GM19193 (cell line): ENCODE results near the gene EXOC1.

Experiments used
- POLR2A ChIP-seq: IDR thresholded peaks from 4 replicates; pipeline ENCODE4 v1.6.1; 2011; ENCODE audit not compliant: insufficient read depth, insufficient read length; ENCODE audit errors: extremely low read depth

EXOC1 gene

DNA sequence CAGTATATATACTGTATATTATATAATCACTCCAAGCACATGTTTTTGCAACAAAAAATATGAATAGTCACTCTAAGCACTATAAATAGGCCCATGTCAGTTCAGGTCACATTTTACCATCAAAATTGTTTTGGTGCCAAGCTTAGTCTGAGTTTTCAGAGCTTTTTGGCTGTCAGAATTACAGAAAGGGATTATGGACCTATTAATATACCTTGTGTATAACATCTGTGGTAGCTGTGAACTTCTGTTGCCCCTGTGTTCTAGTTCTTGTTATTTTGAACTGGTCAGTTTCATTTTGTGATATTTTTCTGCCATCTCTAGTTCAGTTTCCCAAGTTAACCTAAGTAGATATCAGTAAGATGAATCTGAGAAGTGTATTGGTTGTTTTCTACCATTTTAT is 22.9 kb downstream of the EXOC1 start:
- TF ChIP-seq POLR2A, result no peak

DNA sequence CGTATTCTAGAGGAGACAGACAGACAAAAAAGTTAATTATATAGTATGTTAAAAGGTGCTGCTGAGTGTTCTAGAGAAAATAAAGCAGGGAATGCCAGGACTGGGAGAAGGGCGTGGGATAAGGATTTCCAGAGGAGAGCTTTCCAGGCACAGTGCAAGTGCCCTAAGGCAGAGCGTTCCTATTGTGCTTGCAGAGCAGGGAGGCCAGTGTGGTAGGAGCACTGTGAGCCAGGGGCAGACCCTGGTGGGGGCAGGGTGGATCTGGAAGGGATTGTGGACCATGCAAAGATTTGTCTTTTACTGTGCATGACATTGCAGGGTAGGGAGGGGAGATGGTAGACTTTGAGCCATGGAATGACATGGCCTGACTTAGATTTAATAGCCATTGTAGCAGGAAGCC is 25.8 kb downstream of the EXOC1 start:
- no peak for TF ChIP-seq POLR2A

DNA sequence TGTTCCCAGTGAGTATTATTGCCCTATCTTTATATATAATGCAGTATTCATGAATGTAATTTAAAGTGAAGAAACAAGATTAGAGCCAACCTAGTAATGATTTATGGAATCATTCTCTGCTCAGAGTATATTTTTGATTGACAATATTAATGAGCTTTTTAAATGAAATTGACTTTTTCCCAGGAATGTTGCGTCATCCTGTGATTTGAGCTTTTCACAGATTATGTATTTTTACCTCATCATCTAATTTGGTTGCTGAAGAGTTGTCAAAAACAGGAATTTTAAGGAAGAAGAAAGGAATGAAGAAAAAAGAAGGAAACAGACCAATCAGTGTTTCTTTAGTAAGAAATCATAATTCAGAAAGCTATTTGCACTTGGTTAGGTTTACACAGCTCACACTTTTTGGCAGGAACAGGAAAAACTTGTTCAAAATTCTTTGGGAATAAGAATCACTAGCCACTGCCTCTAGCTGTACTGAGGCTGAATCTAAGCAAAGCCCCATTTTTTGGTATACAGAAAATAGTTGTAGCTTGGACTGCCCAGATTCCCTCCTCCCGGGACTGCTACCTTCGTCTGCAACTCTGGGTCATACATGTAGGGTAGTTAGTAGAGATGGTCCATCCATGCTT is 27.3 kb downstream of the EXOC1 start:
- TF ChIP-seq POLR2A, result no peak

DNA sequence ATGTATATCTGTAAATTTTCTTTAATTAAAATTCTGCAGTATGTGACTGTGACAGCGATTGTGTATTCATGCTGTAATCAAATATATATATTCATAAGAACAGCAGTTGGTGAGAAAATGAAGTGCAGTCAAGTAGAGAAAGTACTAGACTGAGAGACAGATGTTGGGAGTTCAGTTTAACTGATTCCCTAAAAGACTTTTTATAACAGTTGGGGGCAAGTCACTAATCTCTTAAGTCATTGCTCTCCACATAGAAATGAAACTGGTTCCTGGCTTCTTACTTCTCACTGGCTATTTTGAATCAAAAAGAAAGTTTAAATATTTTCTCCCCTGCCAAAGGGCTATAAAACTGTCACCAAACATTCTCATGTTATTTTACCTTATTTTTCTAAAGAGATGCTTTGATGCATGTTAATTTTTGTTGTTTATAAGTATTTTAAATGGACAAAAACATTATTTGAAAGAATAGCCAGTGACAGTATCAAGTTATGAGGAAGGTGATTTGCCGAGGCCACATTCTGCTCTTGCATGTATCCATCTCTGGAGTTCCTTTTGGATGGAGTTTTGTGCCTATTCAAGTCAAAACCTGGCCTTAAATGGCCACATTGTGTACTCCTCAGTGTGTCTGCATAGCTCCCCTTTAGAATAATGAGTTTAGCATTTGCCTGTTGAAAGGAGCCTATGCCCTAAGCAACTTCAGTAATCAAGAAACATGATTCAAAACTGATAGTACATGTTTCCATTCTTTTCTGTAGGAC is 30.8 kb downstream of the EXOC1 start:
- no peak for TF ChIP-seq POLR2A

DNA sequence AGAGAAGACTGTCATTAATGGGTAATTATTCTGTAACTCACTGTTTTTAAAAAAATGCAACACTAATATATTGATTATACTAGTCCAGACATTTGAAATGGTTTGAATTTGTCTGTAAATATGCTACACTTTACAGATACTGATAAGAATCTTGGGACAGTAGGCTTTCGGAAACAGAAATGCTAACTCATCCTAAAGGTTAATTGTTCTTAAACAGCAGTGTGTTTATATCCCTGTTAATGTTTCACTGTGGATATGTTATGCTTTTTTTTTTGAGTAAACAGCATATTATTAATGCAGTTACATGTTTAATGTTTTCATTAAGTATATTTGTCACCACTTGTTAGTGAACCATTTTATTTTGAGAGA is 31.4 kb downstream of the EXOC1 start:
- TF ChIP-seq POLR2A, result no peak

DNA sequence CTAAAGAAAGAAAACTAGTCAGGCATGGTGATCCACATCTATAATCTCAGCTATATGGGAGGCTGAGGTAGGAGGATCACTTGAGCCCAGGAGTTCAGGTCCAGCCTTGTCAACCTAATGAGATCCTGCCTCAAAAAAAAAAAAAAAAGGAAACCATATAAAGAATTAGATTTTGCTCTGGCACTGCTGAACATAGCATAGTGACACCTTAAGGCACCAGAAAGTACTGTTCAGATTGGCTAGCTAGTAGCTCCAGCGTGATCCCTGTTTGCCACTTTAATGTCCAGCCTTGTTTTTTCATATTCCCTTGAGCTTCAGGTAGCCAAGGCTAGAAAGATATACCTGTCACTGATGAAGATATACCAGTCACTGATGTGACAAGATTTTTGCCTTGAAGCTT is 34.1 kb downstream of the EXOC1 start:
- TF ChIP-seq POLR2A, result no peak

DNA sequence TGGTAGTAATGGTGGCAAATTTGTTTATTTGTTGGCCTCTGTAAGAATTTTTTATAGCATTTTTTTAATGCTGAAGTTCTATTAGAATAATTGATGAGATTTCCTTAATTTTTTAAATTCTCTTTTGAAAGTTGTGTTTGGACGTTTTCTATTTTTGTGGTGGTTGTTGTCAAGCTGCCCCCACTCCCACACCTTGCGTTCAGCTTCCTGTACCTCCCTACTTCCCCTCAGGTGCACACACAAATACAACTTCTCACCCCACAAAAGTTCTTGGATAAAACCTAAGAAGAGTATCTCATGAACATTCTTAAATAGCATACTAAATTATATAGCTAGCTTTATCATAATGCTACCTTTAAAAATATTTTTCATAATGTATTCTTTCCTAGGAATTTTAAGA is 38.7 kb downstream of the EXOC1 start:
- TF ChIP-seq POLR2A, result no peak

DNA sequence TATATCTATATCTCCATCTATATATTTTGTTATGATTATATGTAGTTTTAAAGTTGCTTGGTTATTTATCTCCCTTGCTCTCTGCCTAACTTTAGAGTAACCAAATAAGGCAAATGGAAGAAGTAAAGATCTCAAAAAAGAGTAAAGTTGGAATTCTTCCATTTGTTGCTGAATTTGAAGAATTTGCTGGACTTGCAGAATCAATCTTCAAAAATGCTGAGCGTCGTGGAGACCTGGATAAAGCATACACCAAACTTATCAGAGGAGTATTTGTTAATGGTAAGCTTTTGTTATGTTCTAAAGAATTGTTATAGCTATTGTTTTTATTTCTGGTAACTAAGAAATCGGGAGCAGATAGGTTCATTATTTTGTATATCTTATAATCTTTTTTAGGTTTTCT is 43.2 kb downstream of the EXOC1 start:
- TF ChIP-seq POLR2A, result no peak

DNA sequence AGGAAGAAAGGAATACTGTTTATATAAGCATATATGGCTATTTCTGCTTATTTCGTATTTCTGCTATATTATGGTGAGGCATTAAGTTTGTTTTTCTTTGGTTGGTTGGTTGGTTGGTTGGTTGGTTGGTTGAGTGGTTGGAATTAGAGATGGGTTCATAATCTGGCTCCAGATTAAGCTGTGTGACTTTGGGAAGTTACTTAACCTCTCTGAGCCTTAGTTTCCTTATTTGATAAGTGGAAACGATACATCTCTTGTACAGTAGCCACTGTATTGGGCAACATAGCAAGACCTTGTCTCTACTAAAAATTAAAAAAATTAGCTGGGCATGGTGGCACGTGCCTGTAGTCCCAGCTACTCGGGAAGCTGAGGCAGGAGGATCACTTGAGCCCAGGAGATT is 49.2 kb downstream of the EXOC1 start:
- TF ChIP-seq POLR2A, result no peak

DNA sequence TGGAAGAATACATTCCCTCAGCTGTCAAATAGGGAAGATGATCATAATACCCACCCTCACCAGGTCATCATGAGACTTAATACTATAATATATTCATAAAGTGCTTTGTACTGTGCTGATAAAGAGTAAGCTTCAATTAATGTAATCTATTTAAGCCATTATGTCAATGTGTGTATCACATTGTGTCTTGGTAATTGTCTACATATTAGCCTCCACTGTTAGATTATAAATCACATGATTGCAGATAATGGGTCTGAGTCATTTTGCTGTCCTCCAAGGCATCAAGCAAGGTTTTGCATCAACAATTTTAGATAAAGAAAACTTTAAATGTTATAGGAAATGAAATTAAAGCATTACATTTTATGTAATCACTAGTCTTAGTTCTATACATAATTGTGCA is 50.1 kb downstream of the EXOC1 start:
- TF ChIP-seq POLR2A, result no peak

DNA sequence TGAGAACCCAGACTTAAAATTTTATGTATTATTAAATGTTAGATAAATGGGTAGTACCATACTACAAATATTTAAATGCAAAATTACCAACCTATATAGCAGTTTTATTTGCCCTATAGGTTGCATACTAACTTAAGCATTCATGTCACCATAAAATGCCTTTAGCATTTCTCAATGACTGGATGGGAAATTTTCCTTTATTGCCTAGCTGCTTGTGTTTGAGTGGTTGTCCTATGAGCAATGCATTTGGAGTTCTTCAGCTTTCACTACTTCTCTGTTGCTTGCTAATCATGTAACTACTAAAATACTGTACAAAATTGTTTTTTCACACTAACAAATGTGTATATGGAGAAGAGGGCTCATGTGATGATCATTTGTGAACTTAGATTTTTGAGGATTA is 51.1 kb downstream of the EXOC1 start:
- TF ChIP-seq POLR2A, result no peak

DNA sequence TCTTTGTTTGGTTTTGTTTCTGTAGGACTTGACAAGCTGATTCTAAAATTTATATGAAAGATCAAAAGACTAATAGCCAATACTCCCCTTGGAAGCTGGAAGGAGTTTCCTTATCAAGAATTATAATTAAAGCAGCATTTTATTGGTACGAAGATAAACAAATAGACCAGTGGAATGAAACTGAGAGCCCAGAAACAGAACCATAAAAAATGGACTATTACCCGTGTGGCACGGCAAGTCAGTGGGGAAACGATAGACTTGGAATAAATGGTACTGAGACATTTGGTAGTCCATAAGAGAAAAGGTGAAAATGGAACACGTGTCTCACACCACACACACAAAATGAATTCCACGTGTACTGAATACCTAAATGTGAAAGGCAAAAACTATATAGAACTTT is 52.9 kb downstream of the EXOC1 start:
- TF ChIP-seq POLR2A, result no peak

DNA sequence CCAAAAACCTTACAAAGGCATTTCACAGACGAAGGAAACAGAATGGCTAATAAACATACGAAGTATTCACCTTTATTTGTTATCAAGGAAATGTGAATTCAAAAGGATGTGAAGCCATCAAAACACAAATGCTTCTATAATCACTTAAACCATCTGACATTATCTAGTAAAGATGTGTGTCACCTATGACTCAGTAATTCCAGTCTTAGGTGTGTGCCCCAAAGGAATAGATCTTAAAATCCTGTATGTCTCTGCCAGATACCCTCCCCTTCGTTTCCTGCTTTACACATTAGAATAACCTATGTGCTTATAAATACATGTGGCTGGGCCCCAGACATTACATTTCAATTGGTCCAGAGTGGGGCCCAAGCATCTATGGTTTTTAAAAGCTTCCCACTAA is 53.5 kb downstream of the EXOC1 start:
- TF ChIP-seq POLR2A, result no peak

DNA sequence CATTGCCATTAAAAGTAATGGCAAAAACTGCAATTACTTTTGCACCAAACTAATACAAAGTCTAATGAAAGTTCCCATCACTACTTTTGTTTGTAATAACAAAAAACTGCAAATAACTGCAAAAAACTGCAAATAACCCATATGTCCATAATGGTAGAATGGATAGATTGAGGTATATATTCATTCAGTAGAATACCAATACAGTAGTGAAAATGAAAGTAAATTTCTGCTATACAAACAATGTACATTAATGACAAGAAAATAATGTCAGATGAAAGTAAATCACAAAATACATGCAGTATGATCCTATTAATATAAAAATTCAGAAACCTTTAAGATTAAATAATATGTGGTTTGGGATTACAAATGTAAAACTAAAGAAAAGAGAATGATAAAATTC is 54.0 kb downstream of the EXOC1 start:
- no peak for TF ChIP-seq POLR2A

DNA sequence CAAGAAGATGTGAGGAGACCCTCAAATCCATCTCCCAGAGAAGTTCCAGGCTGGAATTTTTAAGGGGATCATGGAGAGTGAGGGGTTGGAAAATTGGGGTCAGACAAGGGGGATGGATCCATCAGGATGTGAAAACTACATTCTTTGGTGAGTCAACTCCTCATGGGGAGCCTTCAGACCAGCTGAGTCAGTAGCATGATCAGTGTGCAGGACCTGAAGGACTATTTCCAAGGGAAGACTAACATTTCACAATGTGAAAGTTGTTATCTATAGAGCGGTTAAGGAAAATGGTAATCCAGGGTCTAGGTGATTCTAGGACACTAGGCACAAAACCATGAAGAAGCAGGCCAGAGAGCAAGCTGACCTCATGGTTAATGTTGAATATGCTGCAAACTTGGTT is 56.7 kb downstream of the EXOC1 start:
- no peak for TF ChIP-seq POLR2A

DNA sequence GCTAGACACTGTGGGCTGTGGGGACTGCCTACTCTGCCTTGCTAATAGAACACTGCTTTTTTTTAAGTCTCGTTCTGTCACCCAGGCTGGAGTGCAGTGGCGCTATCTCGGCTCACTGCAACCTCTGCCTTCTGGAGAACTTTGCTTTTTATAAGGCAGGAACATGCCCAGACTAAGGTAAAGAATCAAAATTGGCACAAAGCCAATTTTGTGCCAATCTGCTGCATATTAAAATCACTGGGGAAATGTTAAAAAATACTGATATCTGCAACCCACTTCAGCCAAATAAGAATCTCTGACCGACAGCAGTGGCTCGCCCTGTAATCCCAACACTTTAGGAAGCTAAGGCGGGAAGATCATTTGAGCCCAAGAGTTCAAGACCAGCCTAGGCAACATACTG is 58.8 kb downstream of the EXOC1 start:
- no peak for TF ChIP-seq POLR2A

DNA sequence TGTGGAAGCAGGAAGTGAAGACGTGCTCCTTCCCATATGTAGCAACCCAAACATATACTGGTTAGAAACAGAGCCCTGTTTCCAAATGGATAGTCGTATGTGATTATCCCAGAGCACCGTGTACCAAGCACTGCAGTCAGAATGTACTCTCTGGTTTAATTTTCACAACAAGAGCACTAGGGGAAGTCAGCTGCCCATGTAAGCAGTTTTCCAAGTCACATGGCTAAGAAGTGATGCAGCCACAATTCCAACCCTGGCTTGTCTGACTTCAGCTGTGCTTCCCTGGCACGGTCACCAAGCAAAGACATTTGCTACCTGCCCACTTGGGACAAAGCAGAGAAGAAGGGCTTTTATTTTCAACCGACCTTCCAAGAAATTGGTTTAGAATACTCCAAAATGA is 67.1 kb downstream of the EXOC1 start:
- no peak for TF ChIP-seq POLR2A
